ENCODE results near the gene SKOR1. TPM values are rescaled to one million over a fixed set of nuclear protein-coding genes. Genes with fewer than 3 reads are reported as not detected.

Gene SKOR1
- total RNA-seq, 1 donor from 2014 or later: not detected

DNA sequence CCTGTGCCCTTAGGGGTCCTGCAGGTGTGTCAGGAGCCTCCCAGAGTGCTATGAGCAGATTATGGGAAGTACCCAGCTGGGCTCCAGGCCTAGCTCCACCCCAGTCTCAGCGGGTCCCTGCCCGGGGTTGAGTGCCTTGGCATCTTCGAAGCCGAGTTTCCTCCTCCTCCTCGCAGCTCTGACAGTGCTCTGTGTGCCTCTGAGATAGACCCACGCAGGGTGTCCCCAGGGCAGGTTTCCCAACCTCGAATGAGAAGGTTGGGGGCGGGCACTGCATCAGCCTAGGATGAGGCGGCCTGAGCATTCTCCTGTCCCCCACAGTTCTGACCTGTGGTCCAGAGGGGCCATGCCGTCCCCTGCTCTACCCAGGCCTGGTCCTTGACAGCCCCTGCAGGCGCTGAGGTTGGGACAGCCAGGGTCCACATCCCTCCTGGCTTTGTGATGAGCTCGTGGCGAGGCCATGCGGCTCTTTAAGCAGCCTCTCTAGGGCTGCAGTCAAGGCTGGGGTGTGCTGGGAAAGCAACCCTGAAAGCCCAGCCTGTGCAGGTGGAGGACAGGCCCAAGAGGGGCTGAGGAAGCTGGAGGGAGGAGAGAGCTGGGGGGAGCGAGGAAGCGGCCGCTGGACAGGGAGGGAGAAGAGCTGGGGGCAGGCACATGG lies 20.2 kb upstream of the SKOR1 start:
- no peak overlapping the region for H3K27ac ChIP-seq
- H3K36me3 ChIP-seq: peaks cover 0 to 13% of the 10 kb centered on the region in 2 donors
- no peak for DNase-seq (ENCODE audit: low spot score in 2 of 2)
- TF ChIP-seq CTCF (IDR thresholded peaks at IDR 0.05): no peak
- intact Hi-C loops (cut with DNase I): no loop called here
- H3K27me3 ChIP-seq: no peaks in the 10 kb centered on the region
- no peak overlapping the region for H3K4me3 ChIP-seq
- no peaks in the 10 kb centered on the region for H3K9me3 ChIP-seq
- H3K4me1 ChIP-seq: no peaks in the 10 kb centered on the region

GRCh38 chr15:67805666-67806516 lies 19.4 kb upstream of the SKOR1 start:
- H3K9me3 ChIP-seq: no peaks in the 10 kb centered on the region
- H3K27me3 ChIP-seq: no peaks in the 10 kb centered on the region
- H3K27ac ChIP-seq: no peak overlapping the region
- H3K4me1 ChIP-seq: no peaks in the 10 kb centered on the region
- DNase-seq (ENCODE audit: low spot score in 2 of 2): no peak
- peaks cover 0 to 13% of the 10 kb centered on the region in 2 donors for H3K36me3 ChIP-seq
- H3K4me3 ChIP-seq: no peak overlapping the region
- intact Hi-C loops (cut with DNase I): no loop called here
- TF ChIP-seq CTCF (IDR thresholded peaks at IDR 0.05): no peak

DNA sequence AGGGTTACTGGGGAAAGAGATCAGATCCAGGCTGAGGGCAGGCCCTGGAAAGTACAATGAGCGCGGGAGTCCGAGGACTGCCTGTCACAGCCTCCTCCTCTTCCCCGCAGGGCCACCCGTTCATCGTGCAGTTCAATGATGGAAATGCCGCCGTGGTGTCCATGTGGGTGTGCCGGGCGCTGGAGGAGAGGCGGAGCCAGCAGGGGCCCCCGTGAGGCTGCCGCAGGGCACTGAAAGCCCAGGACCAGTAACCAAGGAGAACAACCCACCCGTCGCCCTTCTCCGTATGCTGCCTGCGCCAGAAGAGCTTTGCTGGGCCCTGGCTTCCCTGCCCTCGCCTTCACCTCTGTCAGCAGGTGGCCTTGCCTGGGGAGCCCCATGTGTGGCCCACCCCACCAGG lies 18.8 kb upstream of the SKOR1 start:
- peak in 1 of 2 donors; percentile 28 for DNase-seq (ENCODE audit: low spot score in 2 of 2)
- Histone ChIP-seq H3K27me3 (no peaks in the 10 kb centered on the region), H3K9me3 (no peaks in the 10 kb centered on the region), H3K4me1 (no peaks in the 10 kb centered on the region), H3K27ac (no peak overlapping the region), H3K4me3 (no peak overlapping the region), H3K36me3 (peaks cover 0 to 13% of the 10 kb centered on the region in 2 donors)
- no peak for TF ChIP-seq CTCF (IDR thresholded peaks at IDR 0.05)
- intact Hi-C loops (cut with DNase I): no loop called here

GRCh38 chr15:67807141-67807540 lies 18.2 kb upstream of the SKOR1 start:
- Histone ChIP-seq H3K36me3 (peaks cover 0 to 13% of the 10 kb centered on the region in 2 donors), H3K4me1 (no peaks in the 10 kb centered on the region), H3K27me3 (no peaks in the 10 kb centered on the region), H3K4me3 (no peak overlapping the region), H3K9me3 (no peaks in the 10 kb centered on the region), H3K27ac (no peak overlapping the region)
- DNase-seq (ENCODE audit: low spot score in 2 of 2): no peak
- intact Hi-C loops (cut with DNase I): no loop called here
- no peak for TF ChIP-seq CTCF (IDR thresholded peaks at IDR 0.05)

- intact Hi-C loops (cut with DNase I): no loop called here
- no peak for DNase-seq (ENCODE audit: low spot score in 2 of 2)
- no peak for TF ChIP-seq CTCF (IDR thresholded peaks at IDR 0.05)
- peaks cover 0 to 13% of the 10 kb centered on the region in 2 donors for H3K36me3 ChIP-seq
- no peaks in the 10 kb centered on the region for H3K27me3 ChIP-seq
- H3K9me3 ChIP-seq: no peaks in the 10 kb centered on the region
- no peaks in the 10 kb centered on the region for H3K4me1 ChIP-seq
- no peak overlapping the region for H3K27ac ChIP-seq
- H3K4me3 ChIP-seq: no peak overlapping the region
Measured at GRCh38 chr15:67807836-67808235, 17.5 kb upstream of the SKOR1 start.

Data from ascending aorta (tissue), 2 donors.